Measurements from ENCODE around the gene NCLN. TPM values are rescaled to one million over a fixed set of nuclear protein-coding genes. Genes with fewer than 3 reads are reported as not detected.

Gene NCLN
- total and polyA plus RNA-seq, 9 of the 15 experiments (the other 6 are each of a cell fraction or from before 2014, with no cell fraction given): 3.8 to 126 (median 39.6) TPM

- H3K9ac ChIP-seq (ENCODE audit: insufficient read depth in 1 of 2, low read depth in 2 of 2, low read length in 2 of 2): no peak overlapping the region
- peaks cover 0 to 29% of the 10 kb centered on the region in 2 experiments; a peak in 2 of 5 replicates for H3K4me1 ChIP-seq (replicated peaks in 1 of 2; ENCODE audit: control insufficient read depth in 2 of 2, insufficient read depth in 2 of 2, low read length in 2 of 2)
- intact Hi-C loops (cut with micrococcal nuclease): no loop called here
- ChIA-PET POLR2A (no interaction called here), CTCF (ENCODE audit: low intra/inter-chr PET ratio) (interaction anchor here (0.5 kb wide), 1 partner anchor 81 kb away, joined by 3 read pairs; no protein-coding TSS in a partner anchor)
- in situ Hi-C loops (cut with MboI): no loop called here
- no TSS peak for BruUV-seq (replicated peaks)
- H3K36me3 ChIP-seq (ENCODE audit: control insufficient read depth, insufficient read depth, low read length): no peaks in the 10 kb centered on the region
- WGBS (ENCODE audit: insufficient coverage, low coverage, missing lambda C conversion rate): no CpG with 5 or more reads among the region's 9 CpGs
- no peak overlapping the region for H3K4me2 ChIP-seq (ENCODE audit: insufficient read depth, low read length)
- ATAC-seq (no peak), FAIRE-seq (no peak), DNase-seq (ENCODE audit: extremely low read depth in 1 of 4, low spot score in 3 of 4) (no peak)
- H3K27me3 ChIP-seq (ENCODE audit: control insufficient read depth in 2 of 2, insufficient read depth in 2 of 2, low read length in 2 of 2): peaks cover 6 to 38% of the 10 kb centered on the region in 2 experiments; a peak in 4 of 5 replicates
- no peaks in the 10 kb centered on the region for H3K9me1 ChIP-seq (ENCODE audit: control insufficient read depth, insufficient read depth, low read length)
- H3K4me3 ChIP-seq: no peak overlapping the region
- H3K27ac ChIP-seq (ENCODE audit: extremely low read depth, low read depth, low read length): no peak overlapping the region
- peaks cover 5% of the 10 kb centered on the region; the same call in 1 of the 2 replicates for H4K20me1 ChIP-seq (replicated peaks; ENCODE audit: control insufficient read depth, insufficient read depth, low read length)
- H3K79me2 ChIP-seq (ENCODE audit: control insufficient read depth, insufficient read depth, low read length): no peaks in the 10 kb centered on the region
- H3K9me3 ChIP-seq (replicated peaks; ENCODE audit: control insufficient read depth, insufficient read depth, low read depth, low read length): no peaks in the 10 kb centered on the region
- TF ChIP-seq ZNF143 (CRISPR knock-in tag; IDR thresholded peaks at IDR 0.05): no peak
- TF ChIP-seq ARNT (IDR thresholded peaks at IDR 0.05): no peak
- TF ChIP-seq MEIS2 (IDR thresholded peaks at IDR 0.05; ENCODE audit: partially characterized antibody): no peak
- no peak for TF ChIP-seq CAMTA2 (CRISPR knock-in tag; conservative IDR thresholded peaks at IDR 0.05)
- no peak for TF ChIP-seq HMG20A (CRISPR knock-in tag; conservative IDR thresholded peaks at IDR 0.05)
- TF ChIP-seq ZNF764 (CRISPR knock-in tag; IDR thresholded peaks at IDR 0.05; ENCODE audit: low read depth): no peak
- no peak for TF ChIP-seq CHCHD3 (CRISPR knock-in tag; IDR thresholded peaks at IDR 0.05)
- TF ChIP-seq MNT (conservative IDR thresholded peaks at IDR 0.05): no peak
- H2AFZ ChIP-seq (ENCODE audit: low read depth, low read length): no peak overlapping the region
These were observed 39.4 kb downstream of the NCLN start for GRCh38 chr19:3225169-3225485.
